ENCODE results near the gene SMIM20.

The SMIM20 gene

DNA sequence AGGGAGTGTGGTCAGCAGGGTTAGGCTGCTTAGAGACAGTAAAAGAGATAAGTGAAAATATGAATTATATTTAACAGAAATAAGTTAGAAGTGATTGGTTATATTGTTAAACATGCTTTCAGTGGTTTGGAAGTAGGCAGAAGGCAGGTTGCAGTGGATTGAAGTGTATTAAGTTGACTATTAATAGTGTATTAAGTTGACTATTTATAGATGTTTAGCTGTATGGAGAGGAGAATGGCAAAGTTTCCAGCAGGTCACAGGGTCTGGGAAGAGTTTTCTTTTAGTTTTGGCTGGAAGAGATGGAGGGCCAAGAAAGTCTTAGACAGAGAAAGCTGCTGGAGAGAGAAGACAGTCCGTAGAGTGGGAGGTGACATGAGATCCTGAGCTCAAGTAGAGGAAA, 7.9 kb downstream of the SMIM20 start:
- Histone ChIP-seq H3K9me3 (replicated peaks in 1 of 2; ENCODE audit: control insufficient read depth in 2 of 2, insufficient read depth in 1 of 2, low read depth in 1 of 2, low read length in 2 of 2) (no peaks in the 10 kb centered on the region), H2AK5ac (ENCODE audit: low read depth, low read length) (no peak overlapping the region), H3K18ac (ENCODE audit: low read length) (no peak overlapping the region), H3K4me2 (ENCODE audit: insufficient read depth, low read length, poor library complexity, severe bottlenecking) (no peak overlapping the region), H3K27ac (replicated peaks; ENCODE audit: low read length) (no peak overlapping the region), H4K91ac (ENCODE audit: low read depth, low read length, poor library complexity) (no peak overlapping the region), H2AFZ (ENCODE audit: low read length) (no peak overlapping the region), H2BK120ac (ENCODE audit: low read depth, low read length) (no peak overlapping the region), H3K79me1 (ENCODE audit: low read depth, low read length) (no peaks in the 10 kb centered on the region), H3K36me3 (replicated peaks in 1 of 2; ENCODE audit: control insufficient read depth in 2 of 2, insufficient read depth in 2 of 2, low read length in 2 of 2) (peaks cover 0 to 7% of the 10 kb centered on the region in 2 donors), H3K23ac (ENCODE audit: low read depth, low read length, poor library complexity) (no peak overlapping the region), H3K4ac (ENCODE audit: low read length) (no peak overlapping the region), H2BK12ac (ENCODE audit: low read length) (no peak overlapping the region), H3K14ac (ENCODE audit: low read length) (no peak overlapping the region), H3K4me3 (ENCODE audit: low read length in 2 of 2) (no peak overlapping the region), H2BK15ac (ENCODE audit: low read length) (no peak overlapping the region), H4K8ac (ENCODE audit: low read depth, low read length) (no peak overlapping the region), H3K9ac (ENCODE audit: low read depth, low read length, poor library complexity) (no peak overlapping the region), H2BK5ac (ENCODE audit: low read length) (no peak overlapping the region), H3K4me1 (ENCODE audit: control insufficient read depth in 2 of 2, insufficient read depth in 1 of 2, low read depth in 1 of 2, low read length in 2 of 2) (peaks cover 0 to 4% of the 10 kb centered on the region in 2 donors), H3K27me3 (ENCODE audit: control insufficient read depth in 3 of 3, insufficient read depth in 3 of 3, low read depth in 1 of 3, low read length in 3 of 3) (no peaks in the 10 kb centered on the region)
- DNase-seq (ENCODE audit: low spot score), result no peak
- WGBS, 2 donors (ENCODE audit: extremely low coverage in 2 of 2, insufficient read length in 2 of 2, insufficient replicate concordance in 1 of 2), result no CpG with 5 or more reads among the region's 1 CpG

DNA sequence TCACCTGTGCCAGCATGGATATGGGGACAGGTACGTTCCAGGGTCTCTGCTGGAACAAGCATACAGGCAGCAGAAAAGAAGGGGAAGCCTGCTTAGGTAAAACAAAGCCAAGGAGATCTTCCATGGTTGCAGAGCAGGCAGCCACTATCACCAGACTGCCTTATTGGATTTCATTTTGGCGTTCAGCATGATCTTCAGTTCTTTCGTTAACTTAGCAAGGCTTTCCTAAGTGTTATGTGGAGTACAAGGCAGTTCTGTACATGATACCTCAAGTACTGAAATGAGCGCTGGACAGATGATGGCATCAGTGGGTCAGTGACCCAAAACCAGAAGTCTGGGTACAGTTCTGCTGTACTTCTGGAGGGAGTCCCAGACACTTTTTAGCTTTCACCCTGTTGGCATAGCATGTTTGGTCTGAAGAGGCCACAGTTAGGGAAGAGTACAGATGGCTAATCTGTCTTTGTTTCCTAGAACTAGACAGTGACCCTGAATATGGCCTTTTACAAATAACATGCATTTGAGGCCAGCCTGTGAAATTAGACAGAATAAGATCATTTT, 8.9 kb downstream of the SMIM20 start:
- no CpG with 5 or more reads among the region's 4 CpGs for WGBS, 2 donors (ENCODE audit: extremely low coverage in 2 of 2, insufficient read length in 2 of 2, insufficient replicate concordance in 1 of 2)
- no peak overlapping the region for H2BK120ac ChIP-seq (ENCODE audit: low read depth, low read length)
- no peak overlapping the region for H3K4ac ChIP-seq (ENCODE audit: low read length)
- no peak overlapping the region for H2BK15ac ChIP-seq (ENCODE audit: low read length)
- H2BK12ac ChIP-seq (ENCODE audit: low read length), result no peak overlapping the region
- H3K9ac ChIP-seq (ENCODE audit: low read depth, low read length, poor library complexity), result no peak overlapping the region
- H2BK5ac ChIP-seq (ENCODE audit: low read length), result no peak overlapping the region
- no peak overlapping the region for H3K14ac ChIP-seq (ENCODE audit: low read length)
- peaks cover 0 to 6% of the 10 kb centered on the region in 2 donors for H3K4me1 ChIP-seq (ENCODE audit: control insufficient read depth in 2 of 2, insufficient read depth in 1 of 2, low read depth in 1 of 2, low read length in 2 of 2)
- no peak overlapping the region for H2AFZ ChIP-seq (ENCODE audit: low read length)
- no peak overlapping the region for H3K4me3 ChIP-seq (ENCODE audit: low read length in 2 of 2)
- H3K27ac ChIP-seq (replicated peaks; ENCODE audit: low read length), result no peak overlapping the region
- H3K36me3 ChIP-seq (replicated peaks in 1 of 2; ENCODE audit: control insufficient read depth in 2 of 2, insufficient read depth in 2 of 2, low read length in 2 of 2), result peaks cover 0 to 4% of the 10 kb centered on the region in 2 donors
- DNase-seq (ENCODE audit: low spot score), result no peak
- no peak overlapping the region for H3K23ac ChIP-seq (ENCODE audit: low read depth, low read length, poor library complexity)
- no peak overlapping the region for H3K4me2 ChIP-seq (ENCODE audit: insufficient read depth, low read length, poor library complexity, severe bottlenecking)
- no peak overlapping the region for H3K18ac ChIP-seq (ENCODE audit: low read length)
- H3K27me3 ChIP-seq (ENCODE audit: control insufficient read depth in 3 of 3, insufficient read depth in 3 of 3, low read depth in 1 of 3, low read length in 3 of 3), result no peaks in the 10 kb centered on the region
- H3K9me3 ChIP-seq (replicated peaks in 1 of 2; ENCODE audit: control insufficient read depth in 2 of 2, insufficient read depth in 1 of 2, low read depth in 1 of 2, low read length in 2 of 2), result no peaks in the 10 kb centered on the region
- H4K91ac ChIP-seq (ENCODE audit: low read depth, low read length, poor library complexity), result no peak overlapping the region
- no peak overlapping the region for H4K8ac ChIP-seq (ENCODE audit: low read depth, low read length)
- no peaks in the 10 kb centered on the region for H3K79me1 ChIP-seq (ENCODE audit: low read depth, low read length)
- no peak overlapping the region for H2AK5ac ChIP-seq (ENCODE audit: low read depth, low read length)

DNA sequence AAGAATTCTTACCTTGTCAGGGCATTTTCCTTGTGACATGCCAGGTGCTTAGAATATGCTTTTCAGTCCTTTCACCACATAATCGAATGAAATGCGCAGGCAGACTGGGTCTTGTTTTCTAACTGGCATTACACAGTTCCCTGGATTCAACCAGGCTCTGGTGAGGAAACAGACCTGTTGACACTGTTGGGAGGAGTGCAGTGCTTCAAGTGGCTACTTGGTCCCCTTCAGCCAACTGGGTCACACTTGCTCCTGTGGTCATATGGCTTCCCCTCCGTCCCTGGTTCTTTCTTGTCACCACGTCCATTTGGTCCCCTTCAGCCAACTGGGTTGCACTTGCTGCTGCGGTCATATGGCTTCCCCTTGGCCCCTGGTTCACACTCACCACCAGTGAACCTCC, 9.7 kb downstream of the SMIM20 start:
- H3K4me2 ChIP-seq (ENCODE audit: insufficient read depth, low read length, poor library complexity, severe bottlenecking), result no peak overlapping the region
- H2BK15ac ChIP-seq (ENCODE audit: low read length), result no peak overlapping the region
- no peak overlapping the region for H2AFZ ChIP-seq (ENCODE audit: low read length)
- no peak overlapping the region for H2BK120ac ChIP-seq (ENCODE audit: low read depth, low read length)
- H3K4ac ChIP-seq (ENCODE audit: low read length), result no peak overlapping the region
- no peak overlapping the region for H3K27ac ChIP-seq (replicated peaks; ENCODE audit: low read length)
- WGBS, 2 donors (ENCODE audit: extremely low coverage in 2 of 2, insufficient read length in 2 of 2, insufficient replicate concordance in 1 of 2), result no CpG with 5 or more reads among the region's 5 CpGs
- no peaks in the 10 kb centered on the region for H3K9me3 ChIP-seq (replicated peaks in 1 of 2; ENCODE audit: control insufficient read depth in 2 of 2, insufficient read depth in 1 of 2, low read depth in 1 of 2, low read length in 2 of 2)
- H2BK12ac ChIP-seq (ENCODE audit: low read length), result no peak overlapping the region
- H3K36me3 ChIP-seq (replicated peaks in 1 of 2; ENCODE audit: control insufficient read depth in 2 of 2, insufficient read depth in 2 of 2, low read length in 2 of 2), result peaks cover 0 to 4% of the 10 kb centered on the region in 2 donors
- no peaks in the 10 kb centered on the region for H3K79me1 ChIP-seq (ENCODE audit: low read depth, low read length)
- H2BK5ac ChIP-seq (ENCODE audit: low read length), result no peak overlapping the region
- no peak overlapping the region for H2AK5ac ChIP-seq (ENCODE audit: low read depth, low read length)
- no peak overlapping the region for H3K23ac ChIP-seq (ENCODE audit: low read depth, low read length, poor library complexity)
- H3K9ac ChIP-seq (ENCODE audit: low read depth, low read length, poor library complexity), result no peak overlapping the region
- no peak for DNase-seq (ENCODE audit: low spot score)
- H3K14ac ChIP-seq (ENCODE audit: low read length), result peak overlapping the region; percentile 42
- no peak overlapping the region for H4K8ac ChIP-seq (ENCODE audit: low read depth, low read length)
- H3K4me1 ChIP-seq (ENCODE audit: control insufficient read depth in 2 of 2, insufficient read depth in 1 of 2, low read depth in 1 of 2, low read length in 2 of 2), result peaks cover 0 to 6% of the 10 kb centered on the region in 2 donors
- H3K27me3 ChIP-seq (ENCODE audit: control insufficient read depth in 3 of 3, insufficient read depth in 3 of 3, low read depth in 1 of 3, low read length in 3 of 3), result no peaks in the 10 kb centered on the region
- no peak overlapping the region for H3K18ac ChIP-seq (ENCODE audit: low read length)
- H3K4me3 ChIP-seq (ENCODE audit: low read length in 2 of 2), result no peak overlapping the region
- H4K91ac ChIP-seq (ENCODE audit: low read depth, low read length, poor library complexity), result no peak overlapping the region

DNA sequence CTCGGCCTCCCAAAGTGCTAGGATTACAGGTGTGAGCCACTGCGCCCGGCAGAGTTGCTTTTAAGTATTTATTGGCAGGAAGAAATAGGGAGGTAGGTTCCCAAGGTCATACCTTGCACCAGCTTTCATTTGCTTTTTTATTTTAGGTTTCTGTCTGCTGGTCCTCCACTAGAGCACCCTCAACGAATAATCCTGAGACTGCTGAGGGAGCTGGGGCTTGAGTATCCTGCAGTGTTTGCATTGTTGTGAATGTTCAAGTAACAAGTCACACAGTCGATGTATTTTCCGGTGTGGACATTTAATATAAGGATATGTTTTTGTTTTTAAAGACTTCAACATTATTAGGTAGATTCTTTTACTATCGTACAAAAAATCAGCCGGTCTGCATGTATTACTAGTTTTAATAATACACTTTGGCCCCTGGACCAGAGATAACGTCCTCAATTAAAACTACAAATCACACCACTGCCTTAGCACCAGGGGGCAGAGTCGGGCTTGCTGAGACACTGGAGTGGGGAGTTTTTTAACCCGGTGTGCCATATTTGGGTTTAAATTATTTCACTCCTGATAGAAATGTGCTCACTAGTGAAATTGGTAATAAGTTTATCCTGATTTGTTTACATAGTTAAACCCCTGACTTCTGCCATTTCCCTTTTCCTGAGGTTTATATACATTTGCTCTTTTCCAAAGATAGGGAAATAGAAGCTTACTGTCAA, 11.6 kb downstream of the SMIM20 start:
- Histone ChIP-seq H4K91ac (ENCODE audit: low read depth, low read length, poor library complexity) (no peak overlapping the region), H3K27me3 (ENCODE audit: control insufficient read depth in 3 of 3, insufficient read depth in 3 of 3, low read depth in 1 of 3, low read length in 3 of 3) (no peaks in the 10 kb centered on the region), H2BK120ac (ENCODE audit: low read depth, low read length) (no peak overlapping the region), H3K14ac (ENCODE audit: low read length) (no peak overlapping the region), H2BK15ac (ENCODE audit: low read length) (no peak overlapping the region), H3K23ac (ENCODE audit: low read depth, low read length, poor library complexity) (no peak overlapping the region), H3K79me1 (ENCODE audit: low read depth, low read length) (no peaks in the 10 kb centered on the region), H3K36me3 (replicated peaks in 1 of 2; ENCODE audit: control insufficient read depth in 2 of 2, insufficient read depth in 2 of 2, low read length in 2 of 2) (peaks cover 0 to 12% of the 10 kb centered on the region in 2 donors), H2AFZ (ENCODE audit: low read length) (no peak overlapping the region), H2AK5ac (ENCODE audit: low read depth, low read length) (no peak overlapping the region), H3K4me1 (ENCODE audit: control insufficient read depth in 2 of 2, insufficient read depth in 1 of 2, low read depth in 1 of 2, low read length in 2 of 2) (peaks cover 0 to 4% of the 10 kb centered on the region in 2 donors), H3K4me3 (ENCODE audit: low read length in 2 of 2) (no peak overlapping the region), H3K9ac (ENCODE audit: low read depth, low read length, poor library complexity) (no peak overlapping the region), H2BK12ac (ENCODE audit: low read length) (no peak overlapping the region), H3K4ac (ENCODE audit: low read length) (no peak overlapping the region), H2BK5ac (ENCODE audit: low read length) (no peak overlapping the region), H3K18ac (ENCODE audit: low read length) (no peak overlapping the region), H3K27ac (replicated peaks; ENCODE audit: low read length) (no peak overlapping the region), H4K8ac (ENCODE audit: low read depth, low read length) (no peak overlapping the region), H3K4me2 (ENCODE audit: insufficient read depth, low read length, poor library complexity, severe bottlenecking) (no peak overlapping the region), H3K9me3 (replicated peaks in 1 of 2; ENCODE audit: control insufficient read depth in 2 of 2, insufficient read depth in 1 of 2, low read depth in 1 of 2, low read length in 2 of 2) (no peaks in the 10 kb centered on the region)
- no peak for DNase-seq (ENCODE audit: low spot score)
- no CpG with 5 or more reads among the region's 11 CpGs for WGBS, 2 donors (ENCODE audit: extremely low coverage in 2 of 2, insufficient read length in 2 of 2, insufficient replicate concordance in 1 of 2)
